CD4-positive, alpha-beta T cell treated with Interleukin-15 for 1 hour (primary cell): ENCODE results near the gene SLC28A1.
"Not testable (repeated sequence)": the region's sequence is repeated elsewhere in the genome, so short reads cannot be mapped to it uniquely, and the experiment has no call there.

Source experiments
- DNase-seq: peaks from one replicate; pipeline ENCODE4 v3.0.0-alpha.2; 2020

Gene SLC28A1

DNA sequence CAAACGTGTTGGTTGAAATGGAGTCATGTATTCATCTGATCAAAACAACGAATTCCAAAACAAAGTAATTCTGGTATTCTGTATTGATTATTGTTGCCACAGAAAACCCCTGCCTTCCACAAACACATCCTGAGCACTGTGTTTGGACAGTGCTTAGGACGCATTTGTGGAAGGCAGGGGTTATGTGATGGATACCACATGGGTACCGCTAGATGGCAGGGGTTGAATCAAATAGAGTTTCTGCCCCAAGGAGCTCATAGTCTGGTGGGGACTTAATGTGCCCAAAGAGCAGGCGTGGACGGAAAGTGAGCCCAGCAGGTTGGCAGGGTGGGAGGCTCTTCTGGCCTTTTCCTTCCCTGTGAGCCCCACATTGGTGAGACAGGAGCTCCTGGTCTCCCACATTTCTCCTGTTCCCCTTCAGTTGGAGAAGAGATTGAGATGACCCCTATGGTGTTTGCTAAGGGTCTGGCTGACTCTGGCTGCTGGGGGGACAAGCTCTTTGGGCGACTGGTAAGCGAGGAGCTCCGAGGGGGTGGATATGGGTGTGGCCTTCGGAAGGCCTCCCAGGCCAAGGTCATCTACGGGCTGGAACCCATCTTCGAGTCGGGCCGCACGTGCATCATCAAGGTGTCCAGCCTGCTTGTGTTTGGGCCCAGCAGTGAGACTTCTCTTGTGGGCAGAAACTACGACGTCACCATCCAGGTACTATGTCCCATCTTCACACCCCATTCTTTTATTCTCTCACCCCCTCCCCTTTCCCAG is 22.1 kb upstream of the SLC28A1 start:
- no peak for DNase-seq

DNA sequence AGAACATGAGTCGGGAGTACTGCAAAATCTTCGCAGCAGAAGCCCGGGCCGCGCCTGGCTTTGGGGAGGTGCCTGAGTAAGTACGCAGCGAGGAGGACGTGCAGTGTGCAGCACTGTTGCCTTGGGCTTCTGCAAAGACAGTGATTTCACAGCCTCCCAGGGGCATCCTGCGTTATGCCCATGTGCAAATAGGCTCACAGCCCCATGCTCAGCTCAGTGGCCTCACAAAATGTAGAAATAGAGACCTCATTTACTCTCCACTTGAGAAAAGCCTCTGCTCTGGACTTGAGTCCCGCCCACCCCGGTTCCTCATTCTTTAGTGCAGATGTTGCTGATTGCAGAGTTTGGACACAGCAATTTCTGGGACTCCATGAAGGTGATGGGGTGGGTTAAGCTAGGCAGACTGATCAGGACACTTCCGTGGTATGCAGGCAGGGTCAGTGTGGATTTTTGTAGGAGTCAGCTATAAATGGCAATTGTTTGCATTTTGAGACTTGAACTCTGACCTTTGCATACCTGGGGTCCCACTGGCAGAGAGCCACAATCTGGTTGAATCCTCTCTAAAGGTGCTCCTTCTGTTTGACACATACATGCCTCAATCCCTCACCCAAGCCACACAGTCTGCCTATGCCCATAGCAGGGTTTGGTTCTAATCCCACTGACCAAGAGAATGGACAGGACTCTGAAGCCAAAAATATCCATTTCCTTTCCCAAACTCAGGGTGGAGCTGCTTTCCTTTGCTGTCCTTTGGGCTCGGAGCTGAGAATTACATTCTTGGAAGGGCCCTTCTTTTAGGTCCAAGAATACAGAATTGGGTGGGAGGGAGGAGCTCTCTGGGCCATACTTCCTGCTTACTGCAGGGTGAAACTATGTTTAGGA is 20.7 kb upstream of the SLC28A1 start:
- DNase-seq = no peak

DNA sequence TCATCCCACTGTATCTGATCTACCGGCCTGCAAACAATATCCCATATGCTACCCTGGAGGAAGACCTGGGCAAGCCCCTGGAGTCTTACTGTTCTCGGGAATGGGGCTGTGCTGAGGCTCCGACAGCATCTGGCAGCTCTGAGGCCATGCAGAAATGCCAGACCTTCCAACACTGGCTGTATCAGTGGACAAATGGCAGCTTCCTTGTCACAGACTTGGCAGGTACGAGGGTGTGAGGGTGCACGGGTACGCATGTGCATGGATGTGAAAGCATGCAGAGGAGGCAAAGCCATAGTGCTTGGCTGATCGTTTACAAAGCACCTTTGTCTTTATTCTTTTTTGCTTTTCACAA is 20.0 kb upstream of the SLC28A1 start:
- no peak for DNase-seq

DNA sequence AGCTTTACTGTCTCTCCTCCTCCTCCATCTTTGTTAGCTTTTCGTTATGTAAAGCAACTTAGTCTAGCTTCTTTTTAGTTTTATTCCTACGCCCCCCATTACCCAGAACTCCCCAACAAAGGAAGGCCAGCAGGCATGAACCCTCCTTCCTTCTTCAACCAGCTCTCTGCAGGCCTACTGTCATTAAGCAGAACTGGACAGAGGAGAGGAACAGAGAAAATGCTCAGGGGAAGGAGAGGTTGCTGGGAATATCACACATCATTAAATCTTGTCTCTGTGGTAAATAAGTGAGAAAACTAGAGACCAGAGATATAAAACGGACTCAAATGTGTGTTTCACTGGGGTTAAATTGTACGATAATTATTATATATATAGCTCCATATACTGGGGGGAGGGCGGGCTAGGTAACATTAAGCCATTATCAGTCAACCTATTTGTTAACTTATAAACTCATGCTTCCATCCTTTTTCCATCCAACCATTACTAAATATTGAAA is 19.3 kb upstream of the SLC28A1 start:
- no peak for DNase-seq

DNA sequence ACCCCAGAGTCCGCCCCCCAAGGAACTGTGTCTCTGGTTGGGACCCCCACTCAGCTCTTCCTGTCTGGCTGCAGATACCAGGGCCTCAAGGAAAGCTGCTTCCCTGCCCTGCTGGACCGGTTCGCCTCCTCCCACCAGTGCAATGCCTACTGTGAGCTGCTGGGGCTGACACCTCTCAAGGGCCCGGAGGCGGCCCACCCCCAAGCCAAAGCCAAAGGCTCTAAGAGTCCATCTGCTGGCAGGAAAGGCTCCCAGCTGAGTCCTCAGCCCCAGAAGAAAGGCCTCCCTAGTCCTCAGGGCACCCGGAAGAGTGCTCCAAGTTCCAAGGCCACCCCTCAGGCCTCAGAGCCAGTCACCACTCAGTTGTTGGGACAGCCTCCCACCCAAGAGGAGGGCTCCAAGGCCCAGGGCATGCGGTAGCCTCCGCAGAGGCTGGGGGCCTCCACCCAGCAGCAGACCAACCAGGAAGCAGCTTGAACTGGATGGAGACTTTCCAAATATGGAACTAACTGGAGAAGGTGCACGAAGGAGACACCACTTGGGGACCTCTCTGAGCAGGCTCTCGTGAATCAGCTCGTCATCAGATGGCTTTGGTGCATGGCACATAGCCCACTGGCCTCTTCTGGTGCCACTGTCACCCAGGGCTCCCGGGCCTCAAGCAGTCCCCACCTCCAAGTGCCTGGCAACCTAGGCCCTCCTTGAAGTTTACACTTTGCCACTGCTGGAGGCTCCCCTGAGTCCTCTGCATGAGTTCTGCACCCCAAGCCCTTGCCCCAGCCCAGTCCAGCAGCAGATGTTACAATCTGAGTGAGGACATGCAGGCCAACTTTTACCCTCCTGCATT is 16.2 kb upstream of the SLC28A1 start:
- DNase-seq = no peak

DNA sequence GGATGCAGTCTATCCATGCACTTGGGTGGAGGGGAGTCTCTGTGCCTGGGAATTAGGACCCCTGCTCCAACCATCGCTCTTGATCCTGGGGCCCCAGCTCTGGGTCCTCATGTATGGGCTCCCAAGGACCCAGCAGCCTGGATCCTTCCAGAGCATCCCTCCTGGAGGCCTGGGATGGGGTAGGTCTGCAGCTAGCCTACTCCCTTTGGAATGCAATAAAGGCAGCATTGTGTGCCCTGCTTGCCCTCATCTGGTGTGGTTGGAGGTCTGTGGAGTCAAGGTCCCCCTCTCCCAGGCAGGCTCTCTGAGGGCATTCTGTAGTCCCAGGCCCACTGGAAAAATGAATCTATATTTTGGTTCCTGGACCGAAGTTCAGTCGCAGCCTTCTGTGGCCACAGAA is 15.0 kb upstream of the SLC28A1 start:
- DNase-seq = no peak

DNA sequence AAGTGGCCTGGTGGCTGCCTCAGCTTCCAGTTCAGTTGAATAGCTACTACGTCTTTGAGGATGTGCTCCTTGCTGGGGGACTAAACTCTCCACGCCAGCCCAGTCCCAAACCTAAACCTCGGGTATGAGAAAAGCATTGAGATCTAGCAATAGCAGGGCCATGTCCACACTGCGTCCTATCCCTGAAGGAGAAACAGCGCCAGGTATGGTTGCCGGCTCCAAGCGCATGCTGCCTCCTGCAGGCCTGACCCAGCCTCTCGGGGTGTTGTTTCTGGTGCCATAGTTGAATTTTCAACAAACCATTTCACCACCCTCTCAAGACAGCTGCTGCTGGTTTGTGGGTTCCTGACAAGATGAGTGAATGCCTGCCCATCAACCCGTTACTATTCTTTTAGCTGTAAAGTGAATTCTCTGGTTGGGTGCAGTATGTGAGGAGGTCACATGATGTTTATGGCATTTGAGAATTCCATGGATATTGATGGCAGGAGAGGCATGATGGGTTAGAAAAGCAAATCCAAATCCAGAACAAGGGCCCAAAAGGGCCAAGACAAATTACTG is 13.0 kb upstream of the SLC28A1 start:
- DNase-seq = no peak

DNA sequence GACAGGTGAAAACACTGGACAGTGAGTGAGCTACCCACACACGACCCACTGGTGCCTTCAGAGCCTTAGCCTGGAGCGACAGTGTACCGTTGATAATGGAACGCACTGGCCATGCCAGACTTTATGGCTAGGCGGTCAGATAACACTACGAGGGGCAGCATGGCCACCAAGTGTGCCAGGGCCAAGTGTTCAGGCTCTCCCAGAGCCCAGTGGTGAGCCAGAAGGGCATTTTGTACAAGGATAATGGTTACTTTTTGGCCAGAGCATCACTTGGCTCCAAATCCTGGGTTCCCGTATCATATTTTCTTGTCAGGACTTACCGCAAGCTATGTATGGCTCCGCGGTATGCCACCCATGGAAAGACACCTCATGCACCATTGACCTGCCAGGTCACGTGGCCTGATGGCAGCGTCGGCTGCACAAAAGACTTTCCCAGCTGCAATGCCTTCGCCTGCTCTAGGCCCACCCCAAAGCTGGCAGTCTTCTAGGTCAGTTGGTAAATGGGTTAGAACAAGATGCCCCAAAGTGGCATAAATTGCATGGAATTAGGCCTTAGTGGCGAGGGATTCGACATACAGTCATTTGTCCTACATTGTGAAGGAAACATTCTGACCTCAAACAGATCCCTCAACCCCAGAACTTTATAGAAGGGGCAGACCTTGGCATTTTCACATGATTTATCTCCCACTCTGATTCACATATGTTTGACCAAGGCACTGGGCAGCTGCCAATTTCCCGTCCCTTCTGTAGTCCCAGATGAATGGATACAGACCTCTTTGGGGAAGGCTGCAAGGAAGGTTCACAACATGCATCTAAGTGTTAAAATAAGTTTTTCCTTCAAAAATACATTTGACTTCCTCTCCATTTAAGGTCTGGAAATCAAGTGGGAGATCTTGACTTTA is 12.2 kb upstream of the SLC28A1 start:
- no peak for DNase-seq

DNA sequence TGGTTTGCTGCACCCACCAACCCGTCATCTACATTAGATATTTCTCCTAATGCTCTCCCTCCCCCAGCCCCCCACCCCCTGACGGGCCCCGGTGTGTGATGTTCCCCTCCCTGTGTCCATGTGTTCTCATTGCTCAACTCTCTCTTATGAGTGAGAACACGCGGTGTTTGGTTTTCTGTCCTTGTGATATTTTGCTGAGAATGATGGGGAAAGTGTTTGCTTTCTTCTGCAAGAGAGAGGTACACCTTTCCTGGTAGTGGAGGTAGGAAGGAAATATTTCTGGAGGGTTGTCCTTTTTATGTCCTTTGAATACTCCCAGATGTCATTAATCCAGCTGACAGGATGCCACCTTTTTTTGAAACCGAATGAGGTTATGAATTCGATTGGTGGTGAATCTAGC is 10.5 kb upstream of the SLC28A1 start:
- no peak for DNase-seq

DNA sequence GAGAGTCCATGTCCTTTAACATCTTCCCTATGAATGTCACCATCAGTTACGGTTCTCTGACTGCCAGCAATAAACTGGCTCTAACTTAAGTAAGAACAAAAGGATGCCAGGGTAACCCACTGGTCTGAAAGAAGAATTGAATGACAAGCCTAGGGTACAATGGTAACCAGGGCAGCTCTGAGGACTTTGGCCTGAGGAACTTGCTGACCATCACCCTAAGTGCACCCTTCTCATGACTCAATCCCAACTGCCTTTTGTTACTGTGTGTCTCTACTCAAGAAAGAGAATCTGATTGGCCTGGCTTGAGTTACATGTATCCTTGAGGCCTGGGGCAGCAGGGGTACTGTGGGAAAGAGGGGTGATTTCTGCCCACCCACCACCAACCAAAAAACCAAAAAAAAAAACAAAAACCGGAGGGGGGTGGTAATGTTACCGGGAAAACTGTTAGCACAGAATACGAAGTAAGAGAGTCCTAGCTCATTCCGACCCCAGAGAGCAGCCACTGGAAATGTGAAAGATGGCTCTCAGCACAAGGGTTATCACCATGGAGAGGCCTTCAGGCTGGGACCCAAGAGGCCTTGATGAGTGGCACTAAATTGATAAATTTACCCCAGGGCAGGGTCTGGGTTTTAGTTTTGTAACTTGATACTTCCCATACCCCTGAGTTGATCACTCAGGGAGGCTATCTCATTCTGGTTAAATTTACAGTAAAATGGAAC is 9.3 kb upstream of the SLC28A1 start:
- no peak for DNase-seq

DNA sequence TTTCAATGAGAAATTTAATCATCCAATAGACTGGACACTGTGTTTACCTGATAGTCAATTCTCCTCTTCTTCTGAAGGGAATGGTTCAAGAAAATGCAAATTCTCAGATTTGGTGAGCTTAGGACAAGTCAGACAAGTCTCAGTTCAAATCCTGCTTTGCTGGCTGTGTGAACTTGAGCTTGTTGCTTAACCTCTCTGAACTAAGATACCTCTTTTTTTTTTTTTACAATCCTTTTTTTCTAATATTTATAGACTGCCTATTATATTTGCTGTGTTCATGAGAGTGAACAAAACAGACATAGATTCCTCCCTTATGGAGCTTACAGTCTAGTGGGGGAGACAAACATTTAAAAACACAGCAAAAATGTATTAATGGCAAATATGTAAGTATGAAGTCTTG is 8.2 kb upstream of the SLC28A1 start:
- no peak for DNase-seq

DNA sequence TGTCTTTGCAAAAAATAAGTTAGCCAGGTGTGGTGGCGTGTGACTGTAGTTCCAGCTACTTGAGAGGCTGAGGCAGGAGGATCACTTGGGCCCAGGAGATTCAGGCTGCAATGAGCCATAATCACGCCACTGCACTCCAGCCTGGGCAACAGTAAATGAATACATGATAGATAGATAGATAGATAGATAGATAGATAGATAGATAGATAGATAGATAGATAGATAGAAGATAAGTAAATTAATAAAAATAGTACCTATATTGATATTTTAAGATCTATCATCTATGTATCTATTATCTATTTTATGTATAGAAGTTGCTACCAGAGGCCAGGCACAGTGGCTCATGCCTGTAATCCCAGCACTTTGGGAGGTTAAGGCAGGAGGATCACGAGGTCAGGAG is 6.8 kb upstream of the SLC28A1 start:
- not testable (repeated sequence) for DNase-seq

DNA sequence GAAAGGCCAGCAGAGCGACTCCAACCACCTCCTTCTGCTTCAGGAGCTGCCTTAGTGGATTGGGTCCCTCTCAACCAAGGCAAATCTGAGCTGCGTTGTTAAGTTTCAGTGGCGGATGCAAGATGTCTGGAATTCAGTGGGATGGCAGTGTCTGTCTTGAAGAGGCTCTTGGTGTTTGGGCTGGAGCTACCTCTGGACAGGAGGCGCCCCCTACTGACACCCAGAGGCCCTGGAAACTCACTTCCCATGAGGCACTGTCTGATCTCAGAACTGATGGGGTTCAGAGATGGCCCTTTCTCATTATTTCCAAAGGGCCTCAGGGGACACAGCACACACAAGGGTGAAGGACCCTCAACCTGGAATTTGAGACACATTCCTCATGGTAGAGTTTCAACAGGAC is 6.0 kb upstream of the SLC28A1 start:
- peak; percentile 56 for DNase-seq

DNA sequence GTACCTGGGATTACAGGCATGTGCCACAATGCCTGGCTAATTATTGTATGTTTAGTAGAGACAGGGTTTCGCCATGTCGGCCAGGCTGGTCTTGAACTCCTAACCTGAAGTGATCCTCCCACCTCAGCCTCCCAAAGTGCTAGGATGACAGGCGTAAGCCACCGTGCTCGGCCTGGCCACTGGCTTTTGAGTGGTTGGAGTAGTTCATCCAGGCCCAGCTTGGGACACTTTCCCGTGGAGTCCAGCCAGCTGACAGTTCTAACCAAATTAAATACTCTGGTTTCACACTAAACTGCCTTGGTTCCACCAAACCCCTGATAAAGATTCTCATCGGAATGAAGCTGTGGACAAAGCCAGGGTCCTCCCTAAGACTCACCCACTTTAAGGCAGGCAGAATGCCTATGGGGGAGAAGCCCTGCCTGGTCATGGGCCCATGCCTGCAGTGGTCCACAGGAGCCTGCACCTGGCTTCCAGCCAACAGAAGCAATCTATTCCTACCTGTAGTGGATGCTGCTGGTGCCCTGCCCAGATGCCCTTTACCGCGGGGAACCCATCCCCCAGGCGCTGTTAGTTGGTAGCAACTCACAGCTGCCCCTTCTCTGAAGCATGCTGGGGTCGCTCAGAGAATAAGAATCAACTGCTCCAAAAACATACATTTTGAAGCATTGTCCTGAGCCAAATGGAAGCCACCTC is 5.2 kb upstream of the SLC28A1 start:
- no peak for DNase-seq

DNA sequence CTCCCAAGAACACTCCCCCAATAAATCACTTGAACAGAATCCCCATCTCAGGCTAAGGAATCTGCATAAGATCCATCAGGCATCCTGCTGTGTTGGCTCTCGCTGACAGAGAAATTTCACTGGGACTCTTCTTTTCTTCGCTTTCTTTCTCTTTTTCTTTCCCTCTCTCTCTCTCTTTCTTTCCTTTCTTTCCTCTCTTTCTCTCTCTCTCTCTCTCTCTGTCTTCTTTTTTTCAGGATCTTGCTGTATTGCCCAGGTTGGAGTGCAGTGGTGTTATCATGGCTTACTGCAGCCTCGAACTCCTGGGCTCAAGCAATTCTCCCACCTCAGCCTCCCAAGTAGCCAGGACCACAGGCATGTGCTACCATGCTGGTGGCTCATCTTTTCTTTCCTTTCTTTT is 4.5 kb upstream of the SLC28A1 start:
- no peak for DNase-seq

DNA sequence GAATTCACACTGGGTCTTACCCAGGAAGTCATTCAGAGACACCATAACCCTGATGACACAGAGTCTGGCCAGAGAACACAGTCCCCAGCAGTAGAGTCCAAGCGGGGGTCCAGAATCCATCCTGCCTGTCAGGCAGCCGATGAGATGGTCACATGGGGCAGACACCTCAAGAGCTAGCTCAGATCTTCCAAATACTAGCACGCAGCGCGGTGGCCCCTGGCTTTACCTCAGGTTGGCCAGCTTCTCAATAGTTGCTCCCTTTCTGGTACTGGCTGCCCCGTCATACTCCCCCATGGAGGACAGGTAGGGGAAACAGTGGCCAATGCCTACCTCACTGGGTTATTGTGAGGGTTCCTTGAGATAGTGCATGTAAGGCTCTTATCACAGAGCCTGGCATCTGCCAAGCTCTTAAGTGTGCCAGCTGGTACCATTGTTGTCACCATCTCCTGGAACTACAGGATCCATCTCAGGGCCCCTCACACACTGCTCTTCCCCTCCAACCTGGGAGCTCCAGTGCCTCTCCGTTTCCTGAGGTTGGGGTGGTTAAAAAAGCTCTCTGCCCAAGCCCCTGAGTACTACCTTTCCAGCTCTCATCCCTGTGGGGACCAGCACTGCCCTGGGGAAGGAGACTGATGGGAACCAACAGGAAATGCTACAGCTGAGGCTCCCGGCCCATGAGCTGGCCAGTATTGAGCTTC is 3.5 kb upstream of the SLC28A1 start:
- no peak for DNase-seq

DNA sequence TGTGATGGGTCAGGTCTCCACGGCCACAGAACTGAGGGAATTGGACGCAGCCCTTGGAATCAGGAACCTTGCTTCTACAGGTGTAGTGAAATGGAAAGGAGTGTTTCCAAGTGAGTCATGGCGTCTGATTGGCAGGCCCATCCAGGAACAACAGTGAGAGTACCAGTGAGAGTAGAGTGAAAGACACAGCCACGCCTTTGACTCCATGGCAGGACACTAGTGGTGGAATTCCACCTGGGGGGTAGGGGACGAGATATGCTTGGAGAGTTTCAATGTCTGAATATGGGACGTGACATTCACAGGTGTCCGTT is 3.0 kb upstream of the SLC28A1 start:
- DNase-seq = no peak

DNA sequence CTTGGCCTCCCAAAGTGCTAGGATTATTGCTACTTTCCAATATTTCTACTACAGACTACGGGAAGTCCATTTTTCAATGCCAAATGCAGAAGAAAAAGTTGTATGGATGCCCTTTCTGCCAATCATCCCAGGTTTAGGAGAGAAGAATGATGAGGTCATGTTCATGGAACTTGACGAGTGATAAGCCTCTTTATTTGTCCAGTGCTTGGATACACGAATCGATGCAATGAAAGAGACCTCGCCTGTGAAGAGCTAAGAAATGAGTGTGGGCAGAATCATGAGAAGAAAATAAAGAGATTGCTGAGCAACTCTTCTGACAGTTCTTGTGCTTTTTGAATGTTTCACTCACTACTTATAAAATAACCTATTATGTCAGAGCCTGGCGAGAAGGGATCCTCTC is 996 bp upstream of the SLC28A1 start:
- DNase-seq = no peak

DNA sequence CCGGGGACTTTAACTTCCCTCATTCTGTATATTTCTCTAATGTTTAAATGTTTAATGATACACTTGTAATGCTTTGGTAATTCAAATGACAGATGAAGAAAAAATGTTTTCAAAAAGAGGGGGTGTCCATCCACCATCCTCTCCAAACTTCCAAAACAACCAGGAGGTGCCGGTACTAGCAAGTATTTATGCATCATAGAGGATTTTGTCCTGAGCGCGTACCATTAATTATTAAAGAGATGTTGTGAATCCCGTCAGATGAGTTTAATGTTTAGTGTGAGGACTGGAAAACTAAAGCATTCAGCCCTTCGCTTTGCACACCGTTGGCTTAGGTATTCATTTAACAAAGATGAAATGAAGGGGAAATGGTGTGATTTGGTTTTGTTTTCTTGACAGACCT is 1.3 kb downstream of the SLC28A1 start:
- DNase-seq = no peak
